CD4-positive, alpha-beta T cell treated with Interleukin-4 for 1 hour (primary cell): ENCODE results near the gene ARFGAP1.

Experiments
- DNase-seq, 2 donors: peaks; one replicate each; pipeline ENCODE4 v3.0.0-alpha.2; 2020 to 2022

Gene ARFGAP1

GRCh38 chr20:63337786-63338420 is 65.3 kb downstream of the ARFGAP1 start:
- no peak for DNase-seq
